Upper lobe of right lung (tissue), 1 donor: Measurements from ENCODE around the gene EFCAB12. TPM values are rescaled to one million over a fixed set of nuclear protein-coding genes. Genes with fewer than 3 reads are reported as not detected.

Experiments used
- ATAC-seq: fragments of 200-7000 bp; cut with Tn5 transposase; one replicate; pipeline ENCODE4 v1.9.1; 2020; ENCODE audit warnings: mild to moderate bottlenecking, moderate library complexity
- DNase-seq: peaks from one replicate; pipeline ENCODE4 v3.0.0-alpha.2; 2020
- H3K27ac ChIP-seq: fragments of 200-600 bp; one replicate; pipeline ENCODE4 v1.8.0; 2022
- H3K27me3 ChIP-seq: fragments of 200-600 bp; one replicate; pipeline ENCODE4 v1.8.0; 2022; ENCODE audit warnings: mild to moderate bottlenecking
- H3K36me3 ChIP-seq: fragments of 200-600 bp; one replicate; pipeline ENCODE4 v1.8.0; 2022
- H3K4me1 ChIP-seq: fragments of 200-600 bp; one replicate; pipeline ENCODE4 v1.8.0; 2022
- H3K4me3 ChIP-seq: fragments of 200-600 bp; one replicate; pipeline ENCODE4 v1.8.0; 2022; ENCODE audit warnings: mild to moderate bottlenecking
- H3K9me3 ChIP-seq: fragments of 200-600 bp; one replicate; pipeline ENCODE4 v1.8.0; 2022
- CTCF ChIP-seq: fragments of 200-600 bp; IDR thresholded peaks from one replicate; pipeline ENCODE4 v1.8.0; 2022; ENCODE audit warnings: antibody characterized with exemption
- intact Hi-C: fragments of 100-400 bp; cut with DNase I; formaldehyde crosslinking; loops from one replicate; pipeline ENCODE4 v1.11.0; 2022
- total RNA-seq: library from RNA; stranded (reverse); fragmentation: NEBNext Ultra II Directional; extraction: Animal tissue kit (Norgen Biotek cat#: 25700); gene quantifications from one replicate; pipeline ENCODE4 v1.2.1, GENCODE V29; 2021
- donor health status: DM: no; HTN: yes; CAD: no; lungs with severe emphysema.

EFCAB12 gene
- total RNA-seq, 1 donor from 2014 or later = 0.55 TPM

GRCh38 chr3:129473067-129473768 is 44.8 kb upstream of the EFCAB12 start:
- Histone ChIP-seq H3K4me3 (no peak overlapping the region), H3K27me3 (no peaks in the 10 kb centered on the region), H3K9me3 (no peaks in the 10 kb centered on the region), H3K27ac (no peak overlapping the region), H3K36me3 (peaks cover 41% of the 10 kb centered on the region), H3K4me1 (no peaks in the 10 kb centered on the region)
- DNase-seq = no peak
- intact Hi-C loops = no loop called here
- TF ChIP-seq CTCF = no peak
- no peak for ATAC-seq

GRCh38 chr3:129470861-129471260 is 42.4 kb upstream of the EFCAB12 start:
- Histone ChIP-seq H3K27me3 (no peaks in the 10 kb centered on the region), H3K9me3 (no peaks in the 10 kb centered on the region), H3K36me3 (peaks cover 22% of the 10 kb centered on the region), H3K27ac (no peak overlapping the region), H3K4me3 (no peak overlapping the region), H3K4me1 (no peaks in the 10 kb centered on the region)
- no peak for TF ChIP-seq CTCF
- intact Hi-C loops = no loop called here
- ATAC-seq (no peak), DNase-seq (no peak)

- H3K4me1 ChIP-seq = no peaks in the 10 kb centered on the region
- ATAC-seq (peak; percentile 51), DNase-seq (no peak)
- intact Hi-C loops = no loop called here
- no peak overlapping the region for H3K27ac ChIP-seq
- no peak overlapping the region for H3K4me3 ChIP-seq
- no peaks in the 10 kb centered on the region for H3K27me3 ChIP-seq
- H3K36me3 ChIP-seq = peaks cover 18% of the 10 kb centered on the region
- no peak for TF ChIP-seq CTCF
- H3K9me3 ChIP-seq = no peaks in the 10 kb centered on the region
These were observed 40.6 kb upstream of the EFCAB12 start for GRCh38 chr3:129469026-129469425.

- intact Hi-C loops = no loop called here
- Histone ChIP-seq H3K4me1 (no peaks in the 10 kb centered on the region), H3K9me3 (no peaks in the 10 kb centered on the region), H3K36me3 (peaks cover 18% of the 10 kb centered on the region), H3K27me3 (no peaks in the 10 kb centered on the region), H3K4me3 (no peak overlapping the region), H3K27ac (no peak overlapping the region)
- no peak for TF ChIP-seq CTCF
- no peak for ATAC-seq
- no peak for DNase-seq
These were observed 39.5 kb upstream of the EFCAB12 start for GRCh38 chr3:129467932-129468331.

GRCh38 chr3:129463716-129464115 is 35.3 kb upstream of the EFCAB12 start:
- no peaks in the 10 kb centered on the region for H3K36me3 ChIP-seq
- intact Hi-C loops = no loop called here
- H3K4me3 ChIP-seq = no peak overlapping the region
- ATAC-seq (no peak), DNase-seq (no peak)
- no peak overlapping the region for H3K27ac ChIP-seq
- no peaks in the 10 kb centered on the region for H3K4me1 ChIP-seq
- no peak for TF ChIP-seq CTCF
- no peaks in the 10 kb centered on the region for H3K27me3 ChIP-seq
- no peaks in the 10 kb centered on the region for H3K9me3 ChIP-seq

GRCh38 chr3:129463094-129463493 is 34.7 kb upstream of the EFCAB12 start:
- Histone ChIP-seq H3K27ac (no peak overlapping the region), H3K27me3 (no peaks in the 10 kb centered on the region), H3K36me3 (no peaks in the 10 kb centered on the region), H3K4me1 (no peaks in the 10 kb centered on the region), H3K9me3 (no peaks in the 10 kb centered on the region), H3K4me3 (no peak overlapping the region)
- intact Hi-C loops = no loop called here
- ATAC-seq (no peak), DNase-seq (no peak)
- no peak for TF ChIP-seq CTCF
